HG03575 (cell line): ENCODE measurements around the gene GRID1.
A peak's percentile ranks its signal among the peaks of the same experiment; 100 is the strongest.
"Not testable (repeated sequence)": the region's sequence is repeated elsewhere in the genome, so short reads cannot be mapped to it uniquely, and the experiment has no call there.

Source experiments
- ATAC-seq: cut with Tn5 transposase; IDR thresholded peaks from one replicate; pipeline ENCODE4 v1.9.1; 2021; ENCODE audit not compliant: unreplicated experiment, insufficient number of reproducible peaks, low FRiP score; ENCODE audit errors: extremely low read depth

GRID1 gene

DNA sequence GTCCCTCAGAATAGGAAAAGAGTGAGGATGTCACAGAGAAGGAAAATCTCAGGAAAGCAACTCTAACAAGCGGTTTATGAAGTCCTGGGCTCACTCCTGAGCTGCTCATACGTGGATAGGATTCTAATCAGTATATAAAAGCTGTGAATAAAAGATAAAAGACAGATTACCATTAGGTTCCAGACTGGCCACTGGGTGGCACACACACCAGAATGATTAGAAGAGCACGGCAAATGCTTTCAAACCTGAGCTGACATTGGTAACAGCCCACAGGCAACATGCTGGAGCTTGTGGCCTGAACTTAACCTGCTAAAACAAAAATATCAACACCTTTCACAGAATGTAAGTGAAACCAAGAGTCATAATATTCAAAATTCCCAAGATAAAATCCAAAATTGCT is 370.8 kb downstream of the GRID1 start:
- ATAC-seq, result no peak

DNA sequence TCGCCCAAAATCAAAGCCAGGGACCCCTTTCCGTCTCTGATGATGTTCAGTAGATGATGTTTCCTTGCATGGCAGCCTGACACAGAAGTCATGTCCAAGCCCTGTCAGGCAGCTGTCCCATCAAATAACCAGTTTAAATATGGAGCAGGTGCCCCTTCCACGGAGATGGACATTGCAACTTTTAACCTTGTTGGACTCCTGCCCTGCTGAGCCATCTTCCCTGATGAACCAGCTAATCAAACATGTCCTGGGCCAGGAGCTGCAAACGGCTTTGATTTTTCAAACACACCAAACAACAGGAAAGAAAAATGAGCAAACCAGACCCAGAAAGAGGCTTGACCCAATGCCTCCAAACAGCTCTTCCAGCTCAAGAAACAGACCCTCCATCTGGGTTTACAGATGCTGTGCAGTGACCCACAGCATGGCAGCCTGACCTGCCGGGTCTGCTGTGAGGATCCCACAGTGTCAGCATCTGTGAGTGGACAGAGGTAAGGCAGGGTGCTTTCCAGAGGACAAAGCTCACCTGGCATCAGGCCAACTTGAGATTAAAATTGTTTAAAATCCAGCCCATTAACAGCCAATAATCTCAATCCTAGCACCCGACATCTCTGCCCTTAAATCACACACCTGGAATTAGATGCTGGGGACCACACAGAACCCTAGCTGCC is 372.6 kb downstream of the GRID1 start:
- ATAC-seq, result no peak

DNA sequence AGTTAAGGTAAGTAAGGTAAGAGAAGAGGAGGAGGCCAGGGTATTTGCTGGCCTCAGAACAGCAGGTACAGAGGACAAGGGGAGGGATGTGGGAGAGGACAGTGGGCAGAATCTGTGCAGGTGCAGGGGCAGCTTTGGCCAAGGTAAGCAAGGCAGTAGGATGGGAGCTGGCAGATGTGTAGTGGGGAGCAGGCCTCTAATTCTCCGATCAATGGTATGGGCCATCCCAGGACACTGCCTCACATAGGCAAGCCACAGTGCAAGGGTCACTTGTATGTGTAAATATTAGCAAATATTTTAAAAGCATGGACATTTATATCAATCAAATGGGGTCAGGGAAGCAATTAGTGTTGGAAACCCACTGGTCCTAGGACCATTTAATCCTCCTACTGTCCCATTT is 373.5 kb downstream of the GRID1 start:
- ATAC-seq, result no peak

DNA sequence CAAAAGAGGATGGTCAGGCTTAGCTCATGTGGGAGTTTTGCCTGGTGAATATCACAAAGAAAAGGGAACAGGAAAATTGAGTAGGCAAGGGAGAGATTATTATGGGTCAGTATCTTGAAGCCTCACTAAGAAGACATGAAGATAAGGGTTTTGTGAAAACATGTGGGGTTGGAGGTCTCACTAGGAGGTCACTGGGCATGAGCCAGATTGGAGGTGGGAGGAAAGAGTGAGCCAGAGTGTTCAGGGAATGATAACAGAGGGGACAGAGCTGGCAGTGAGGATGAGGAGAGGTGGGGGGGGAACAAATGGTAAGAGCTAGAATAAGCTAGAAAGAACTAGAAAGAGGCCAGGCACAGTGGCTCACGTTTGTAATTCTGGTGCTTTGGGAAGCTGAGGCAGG is 374.3 kb downstream of the GRID1 start:
- ATAC-seq, result no peak

DNA sequence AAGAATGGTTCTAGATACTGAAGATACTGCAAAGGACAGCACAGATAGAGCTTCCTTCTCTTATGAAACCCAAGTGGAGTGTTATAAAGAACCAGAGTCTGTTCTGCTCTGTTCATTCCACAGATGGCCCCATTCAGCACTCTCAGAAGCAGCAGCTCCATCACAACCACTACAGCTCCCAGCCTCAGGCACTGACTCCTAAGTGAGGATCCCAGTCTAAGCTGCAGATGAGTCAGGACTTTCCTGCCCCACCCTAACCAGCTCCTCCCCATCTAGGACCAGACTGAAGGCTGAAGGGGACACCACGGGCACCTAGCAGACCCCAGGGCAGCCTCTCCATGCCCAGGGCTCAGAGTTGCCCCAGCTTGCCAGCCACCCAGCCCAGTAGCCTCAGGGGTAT is 379.8 kb downstream of the GRID1 start:
- ATAC-seq, result no peak

DNA sequence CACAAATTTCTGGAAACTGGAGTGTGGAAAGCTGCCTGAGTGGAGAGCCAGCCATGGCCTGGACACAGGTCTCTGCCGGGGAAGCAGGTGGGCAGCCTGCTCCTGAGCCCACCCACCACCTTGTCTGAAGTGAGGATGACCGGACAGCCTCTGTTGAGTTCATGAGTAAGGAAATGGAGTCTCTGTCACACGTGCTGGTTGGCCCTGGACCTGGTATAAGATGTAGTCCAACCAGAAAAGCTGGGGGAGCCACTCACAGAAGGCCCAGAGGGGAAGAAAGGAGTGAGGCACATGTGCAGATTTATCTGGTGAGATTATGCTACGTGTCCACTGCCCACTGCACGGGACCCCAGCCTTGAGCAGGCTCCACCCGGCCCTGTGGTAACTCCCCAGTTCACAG is 383.5 kb downstream of the GRID1 start:
- no peak for ATAC-seq

DNA sequence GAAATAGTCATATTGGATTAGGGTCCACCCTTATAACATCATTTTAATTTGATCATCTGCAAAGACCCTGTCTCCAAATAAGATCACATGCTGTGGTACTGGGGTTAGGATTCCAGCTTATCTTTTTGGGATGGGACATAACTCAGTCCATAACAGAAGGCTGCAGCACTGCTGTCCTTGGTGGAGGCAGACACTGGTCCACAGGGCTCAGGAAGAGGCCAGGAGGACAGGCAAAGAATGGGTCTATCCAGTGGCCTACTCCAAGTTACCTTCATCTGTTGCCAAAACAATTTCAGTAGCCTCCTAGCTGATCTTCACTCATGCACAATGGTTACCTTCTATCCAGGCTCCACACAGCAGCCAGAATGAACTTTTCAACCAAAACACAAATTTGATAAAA is 387.0 kb downstream of the GRID1 start:
- ATAC-seq, result no peak

DNA sequence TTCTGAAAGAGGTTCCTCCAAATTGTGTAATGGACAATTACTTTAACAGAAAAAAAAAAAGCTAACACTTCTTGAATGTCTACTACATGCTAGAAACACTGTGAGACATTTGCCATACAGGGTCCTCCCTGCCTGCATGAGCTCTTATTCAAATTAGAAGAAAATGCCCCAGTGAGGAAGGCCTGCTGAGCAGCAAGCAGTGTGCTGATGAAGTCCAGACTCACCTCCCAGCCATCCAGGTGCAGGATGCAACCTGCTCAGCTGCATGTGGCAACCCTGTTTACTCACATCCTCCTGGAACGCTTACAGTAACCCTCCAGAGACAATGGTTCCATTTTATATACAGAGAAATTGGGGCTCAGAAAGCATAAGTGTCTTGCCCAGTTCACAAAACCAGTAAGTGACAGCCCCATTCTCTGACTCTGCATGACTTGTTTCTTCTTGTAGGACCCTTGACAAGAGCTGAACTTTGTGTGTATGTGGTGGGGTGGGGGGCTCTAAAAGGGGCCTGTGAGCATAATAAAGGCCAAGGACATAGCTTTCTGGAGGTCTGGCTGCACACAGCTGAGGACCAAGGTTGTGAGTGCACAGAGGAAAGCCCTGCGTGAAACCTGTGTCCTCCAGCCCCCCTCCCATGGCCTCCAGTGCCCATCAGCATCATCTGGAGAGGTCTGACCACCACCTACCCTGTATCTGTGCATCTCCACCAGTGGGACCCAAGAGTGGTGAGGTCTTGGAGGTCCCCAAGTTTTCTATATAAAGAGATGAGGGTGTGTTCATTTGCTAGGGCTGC is 387.8 kb downstream of the GRID1 start:
- ATAC-seq, result no peak

DNA sequence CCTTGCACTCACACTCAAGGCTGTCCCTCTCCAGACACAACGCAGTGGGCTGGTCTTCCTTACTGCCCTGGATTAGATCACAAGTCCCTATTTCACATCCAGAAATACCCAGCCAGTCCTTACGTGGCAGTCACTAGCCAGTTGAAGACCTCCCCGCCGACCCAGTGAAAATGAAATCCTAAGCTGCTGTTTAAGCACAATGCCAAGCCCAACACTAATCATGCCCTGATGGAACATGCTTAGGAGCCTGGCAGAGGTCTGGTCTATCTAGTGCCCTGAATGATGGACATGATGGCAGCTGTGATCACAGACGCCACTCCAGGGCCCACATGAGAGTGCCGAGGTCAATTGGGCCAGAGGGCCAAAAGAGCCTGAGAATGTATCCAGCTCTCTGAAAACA is 389.0 kb downstream of the GRID1 start:
- ATAC-seq, result no peak

DNA sequence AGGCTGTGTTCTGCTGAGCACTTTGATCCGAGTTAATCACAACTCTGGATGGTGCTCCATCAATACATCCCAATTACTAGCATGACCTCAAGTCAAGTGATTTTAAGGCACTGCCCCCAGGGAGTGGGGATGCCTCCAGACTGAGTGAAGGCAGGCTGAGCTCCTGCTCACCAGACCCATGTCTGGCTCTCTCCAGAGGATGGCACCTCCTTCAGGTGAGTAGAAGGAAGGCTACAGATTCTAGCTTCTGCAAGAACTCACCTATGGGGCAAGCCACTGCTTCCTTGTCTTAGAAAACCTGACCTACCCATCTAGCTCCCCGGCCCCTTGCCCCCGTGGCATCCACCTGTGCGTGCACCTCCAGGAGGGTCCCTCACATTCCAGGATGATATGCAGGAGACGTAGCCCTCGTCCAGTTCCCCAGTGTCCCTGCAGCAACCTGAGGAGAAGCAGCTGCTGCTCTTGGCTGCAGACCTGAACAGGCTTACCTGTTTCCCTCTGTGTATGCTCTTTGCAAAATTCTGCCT is 390.3 kb downstream of the GRID1 start:
- ATAC-seq, result no peak

DNA sequence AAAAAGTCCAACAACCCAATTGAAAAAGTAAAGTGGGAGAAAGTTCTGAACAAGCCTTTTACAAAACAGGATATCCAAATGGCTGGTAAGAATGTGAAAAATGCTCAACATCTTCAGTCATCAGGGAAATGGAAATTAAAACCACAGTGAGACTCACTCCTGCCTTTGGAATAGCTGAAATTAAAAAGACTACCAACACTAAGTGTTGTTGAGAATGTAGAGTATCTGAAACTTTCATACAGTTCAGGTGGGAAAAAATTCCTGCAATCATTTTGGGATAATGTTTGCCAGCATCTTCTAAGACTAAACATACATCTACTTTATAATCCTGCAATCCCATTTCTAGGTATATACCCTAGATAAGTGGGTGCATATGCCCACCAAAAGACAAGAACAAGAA is 395.1 kb downstream of the GRID1 start:
- ATAC-seq, result no peak

DNA sequence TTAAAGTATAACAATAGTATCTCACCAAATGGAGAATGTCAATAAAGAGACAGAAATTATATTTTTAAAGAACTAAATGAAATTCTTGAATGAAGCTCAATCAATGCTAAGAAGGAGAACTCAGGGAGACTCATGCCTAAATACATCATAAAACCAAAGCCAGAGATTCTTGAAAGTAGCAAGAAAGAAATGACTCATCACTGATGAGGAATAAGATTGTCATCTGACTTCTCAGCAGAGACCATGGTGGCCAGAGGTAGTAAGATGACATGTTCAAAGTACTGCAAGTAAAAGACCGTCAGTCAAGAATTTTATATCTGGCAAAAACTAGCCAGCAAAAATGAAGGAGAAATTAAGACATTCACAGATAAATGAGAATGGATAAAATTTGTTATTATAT is 399.0 kb downstream of the GRID1 start:
- ATAC-seq, result peak; percentile 61

DNA sequence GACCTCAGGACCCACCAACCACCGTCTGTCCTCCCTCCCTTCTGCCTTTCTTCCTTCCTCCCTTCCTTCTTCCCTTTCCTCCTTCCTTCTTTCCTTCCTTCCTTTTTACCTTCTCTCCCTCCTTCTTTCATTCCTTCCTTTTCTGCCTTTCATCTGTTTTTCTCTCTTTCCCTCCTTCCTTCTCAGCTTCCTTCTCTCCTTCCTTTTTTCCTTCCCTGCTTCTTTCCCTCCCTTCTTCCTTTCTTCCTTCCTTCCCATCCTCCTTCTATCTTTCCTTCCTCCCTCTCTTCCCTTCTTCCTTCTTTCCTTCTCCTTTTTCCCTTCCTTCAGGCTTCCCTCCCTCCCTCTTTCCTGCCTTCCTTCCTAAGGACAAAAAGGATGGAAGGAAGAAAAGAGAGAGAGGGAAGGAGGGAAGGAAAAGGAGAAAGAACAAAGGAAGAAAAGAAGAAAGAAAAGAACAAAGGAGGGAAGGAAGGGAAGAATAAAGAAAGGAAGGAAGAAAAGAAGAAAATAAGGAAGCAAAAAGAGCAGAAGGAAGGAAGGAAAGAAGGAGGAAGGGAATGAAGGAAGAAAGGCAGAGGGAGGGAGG is 405.0 kb downstream of the GRID1 start:
- ATAC-seq, result no peak

DNA sequence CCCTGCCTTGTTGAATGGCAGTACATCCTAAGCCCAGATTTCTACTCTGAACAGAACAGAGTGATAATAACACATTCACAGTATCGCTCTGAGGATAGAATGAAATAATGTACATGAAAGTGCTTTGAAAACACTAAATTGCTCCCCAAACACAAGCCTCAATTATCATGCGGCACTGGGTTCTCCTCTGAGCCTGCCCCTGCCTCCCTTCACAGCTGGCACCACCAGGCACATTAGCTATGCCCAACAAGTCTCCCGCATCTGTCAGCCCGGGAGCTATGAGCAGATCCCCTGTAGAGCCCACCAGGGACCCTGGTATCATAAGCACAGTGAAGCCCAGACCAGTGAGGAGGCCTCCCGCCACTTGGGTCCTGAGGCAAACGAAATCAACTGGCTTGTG is 405.5 kb downstream of the GRID1 start:
- no peak for ATAC-seq

DNA sequence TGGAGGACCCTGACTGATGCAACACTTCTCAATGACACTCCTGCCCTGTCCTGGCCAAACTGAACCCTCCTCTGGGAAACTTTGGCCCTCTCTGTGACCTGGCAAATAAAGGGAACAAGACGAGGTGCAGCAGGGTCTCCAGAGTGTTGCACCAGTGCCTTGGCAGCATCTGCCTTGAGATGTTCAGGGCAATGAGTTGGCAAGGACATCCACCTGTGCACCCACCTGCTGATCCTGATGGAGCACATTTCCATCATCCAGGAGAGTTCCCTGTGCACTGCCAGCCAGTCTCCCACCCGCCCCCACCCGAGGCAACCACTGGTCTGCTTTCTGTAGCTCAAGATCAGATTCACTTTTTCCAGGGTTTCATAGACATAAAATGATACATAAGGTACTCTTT is 407.4 kb downstream of the GRID1 start:
- ATAC-seq, result no peak

DNA sequence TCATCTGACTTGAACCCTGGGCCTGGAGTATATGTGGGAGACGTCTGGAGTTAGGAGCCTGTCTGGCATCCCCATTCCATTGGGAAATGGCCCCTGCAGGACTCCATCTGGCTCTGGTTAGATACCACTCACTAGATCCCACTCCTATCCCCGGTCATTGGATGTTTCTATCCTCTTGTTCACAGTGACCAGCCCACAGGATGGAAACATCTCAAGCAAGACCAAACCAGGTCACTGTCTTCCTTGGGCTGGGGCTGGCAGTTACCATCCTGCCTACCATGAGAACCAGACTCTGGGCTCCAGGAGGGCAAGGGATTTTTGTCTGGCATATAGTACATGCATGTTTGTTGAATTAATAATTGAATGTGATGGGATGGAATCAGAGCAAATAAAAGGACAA is 415.7 kb downstream of the GRID1 start:
- no peak for ATAC-seq

DNA sequence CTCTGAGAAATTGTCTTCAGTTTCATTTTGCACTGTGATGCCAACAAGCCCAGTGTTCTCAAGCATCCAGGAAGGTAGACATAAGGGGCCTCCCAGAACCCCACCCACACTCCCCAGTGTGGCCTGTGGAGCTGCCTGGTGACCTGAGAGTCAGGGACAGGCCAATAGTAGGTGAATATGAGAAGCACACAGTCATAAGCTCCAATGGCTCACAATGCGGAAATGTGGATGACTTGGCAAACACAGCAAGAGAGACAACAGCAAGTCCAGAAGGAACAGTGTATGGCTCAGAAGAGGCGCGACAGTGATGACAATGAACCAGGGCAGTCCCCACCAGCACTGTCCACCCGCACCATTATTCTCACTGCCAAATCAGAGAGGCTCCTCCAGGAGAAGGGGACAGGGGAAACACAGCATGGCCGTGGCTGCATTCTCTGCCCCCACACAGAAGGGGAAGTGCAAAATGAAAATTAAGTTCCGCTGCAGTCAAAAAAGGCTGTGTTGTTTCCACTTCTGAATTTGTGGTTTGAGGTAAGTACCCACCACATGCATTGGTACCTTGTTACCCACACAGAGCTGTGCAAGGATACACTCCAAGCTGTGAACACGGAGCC is 419.8 kb downstream of the GRID1 start:
- peak; percentile 65 for ATAC-seq

DNA sequence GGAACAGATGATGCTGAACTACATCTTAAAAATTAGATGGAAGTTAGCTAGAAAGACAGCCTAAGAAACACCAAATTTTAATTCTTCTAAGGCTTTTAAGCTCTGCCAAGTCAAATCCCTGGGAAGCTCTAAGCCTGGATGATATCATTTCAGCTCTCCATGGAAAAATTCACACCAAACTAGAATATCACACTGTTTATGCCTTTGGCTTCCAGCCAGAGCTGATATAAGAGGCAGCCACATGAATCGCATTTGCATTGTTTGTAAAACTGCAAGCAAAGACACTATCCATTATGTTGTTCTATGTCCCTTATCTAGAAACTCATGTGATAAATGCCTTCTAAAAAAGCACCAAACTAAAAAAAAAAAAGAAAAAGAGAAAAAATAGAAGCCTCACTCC is 430.4 kb downstream of the GRID1 start:
- no peak for ATAC-seq

DNA sequence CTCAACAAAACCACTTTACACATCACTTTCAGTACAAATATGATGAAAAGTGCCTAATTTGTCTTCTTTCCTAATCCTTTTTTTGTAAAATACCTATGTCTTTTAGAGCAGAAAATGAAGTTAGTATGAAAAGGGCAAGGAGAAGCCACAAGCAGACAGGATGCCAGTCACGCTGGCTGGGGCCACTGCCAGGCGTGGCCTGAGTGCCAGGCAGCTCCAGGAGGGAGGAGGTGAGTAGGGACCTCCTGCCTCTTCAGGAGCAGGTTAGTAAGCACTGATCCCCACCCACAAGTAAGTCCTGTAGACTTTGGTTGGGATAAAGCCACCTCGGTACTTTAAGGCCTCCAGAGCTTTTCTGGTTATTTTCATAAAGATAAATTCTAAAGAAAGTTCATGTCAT is 432.0 kb downstream of the GRID1 start:
- no peak for ATAC-seq

DNA sequence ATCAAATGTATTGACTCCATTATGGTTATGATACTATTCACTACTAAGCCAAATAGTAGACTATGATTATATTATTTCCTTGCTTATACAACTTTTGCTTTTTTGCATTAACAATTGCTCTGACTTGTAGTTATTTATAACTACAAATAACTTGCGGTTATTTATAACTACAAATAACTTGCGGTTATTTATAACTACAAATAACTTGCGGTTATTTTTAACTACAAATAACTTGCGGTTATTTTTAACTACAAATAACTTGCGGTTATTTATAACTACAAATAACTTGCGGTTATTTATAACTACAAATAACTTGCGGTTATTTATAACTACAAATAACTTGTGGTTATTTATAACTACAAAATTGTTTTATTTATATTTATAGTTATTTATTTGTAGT is 436.6 kb downstream of the GRID1 start:
- not testable (repeated sequence) for ATAC-seq
